Measurements from ENCODE around the gene STAP1.
"Not testable (repeated sequence)": the region's sequence is repeated elsewhere in the genome, so short reads cannot be mapped to it uniquely, and the experiment has no call there.

STAP1 gene

GRCh38 chr4:67632492-67632891, 74.0 kb downstream of the STAP1 start:
- no peak for DNase-seq

DNA sequence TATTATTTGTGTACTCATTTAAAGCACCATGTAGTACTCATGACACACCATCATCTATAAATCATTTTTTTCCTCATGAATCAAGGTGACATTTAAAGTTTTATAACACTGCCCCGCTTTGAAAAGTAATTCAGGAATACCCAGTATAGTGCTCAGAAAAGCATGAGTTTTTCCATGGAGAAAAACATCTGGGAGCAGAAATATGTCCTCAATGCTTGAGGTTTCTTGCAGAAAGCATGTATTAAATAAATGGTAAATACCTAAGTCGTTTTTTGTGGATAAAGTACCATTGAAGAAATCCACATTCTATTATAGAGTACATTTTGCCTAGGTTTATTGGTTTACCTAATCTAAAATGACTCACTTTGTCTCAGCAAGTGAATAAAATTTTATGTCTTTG, 76.2 kb downstream of the STAP1 start:
- no peak for DNase-seq

- no peak for DNase-seq
Observed at GRCh38 chr4:67635331-67635730, 76.8 kb downstream of the STAP1 start.

- not testable (repeated sequence) for DNase-seq
Observed at GRCh38 chr4:67636978-67637377, 78.5 kb downstream of the STAP1 start.

GRCh38 chr4:67638136-67638535, 79.6 kb downstream of the STAP1 start:
- no peak for DNase-seq

DNA sequence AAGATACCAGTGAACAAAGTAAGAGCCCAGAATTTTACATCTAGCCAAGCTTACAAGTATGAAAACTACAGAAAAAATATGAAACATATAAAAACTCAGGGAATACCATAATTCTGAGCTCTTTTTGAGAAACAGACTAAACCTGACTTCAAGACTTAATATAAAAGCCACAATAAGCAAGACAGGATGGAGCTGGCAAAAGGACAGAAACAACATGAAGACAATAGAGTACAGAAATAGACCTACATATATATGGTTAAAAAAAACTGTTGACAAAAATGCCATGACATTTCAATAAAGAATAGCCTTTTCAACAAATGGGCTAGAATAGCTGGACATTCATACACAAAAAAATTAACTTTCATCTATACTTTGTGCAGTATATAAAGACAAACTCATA, 93.0 kb downstream of the STAP1 start:
- DNase-seq = no peak
